GM21786 (cell line): ENCODE measurements around the gene KSR1.
"Not testable (repeated sequence)": the region's sequence is repeated elsewhere in the genome, so short reads cannot be mapped to it uniquely, and the experiment has no call there.

Experiments used
- ATAC-seq: cut with Tn5 transposase; IDR thresholded peaks from one replicate; pipeline ENCODE4 v1.9.1; 2021; ENCODE audit not compliant: unreplicated experiment

KSR1 gene

GRCh38 chr17:27452828-27453227, 3.4 kb upstream of the KSR1 start:
- no peak for ATAC-seq

GRCh38 chr17:27453471-27453870, 2.8 kb upstream of the KSR1 start:
- no peak for ATAC-seq

- no peak for ATAC-seq
These were observed 2.2 kb upstream of the KSR1 start for GRCh38 chr17:27454089-27454488.

GRCh38 chr17:27455236-27455913, 873 bp upstream of the KSR1 start:
- ATAC-seq: no peak

- ATAC-seq: no peak
These were observed 572 bp downstream of the KSR1 start for GRCh38 chr17:27456681-27457359.

- no peak for ATAC-seq
These were observed 1.1 kb downstream of the KSR1 start for GRCh38 chr17:27457360-27457715.

GRCh38 chr17:27457731-27458523, 1.7 kb downstream of the KSR1 start:
- ATAC-seq: no peak

GRCh38 chr17:27458524-27458908, 2.3 kb downstream of the KSR1 start:
- ATAC-seq: no peak

- ATAC-seq: no peak
These were observed 3.2 kb downstream of the KSR1 start for GRCh38 chr17:27459433-27459832.

GRCh38 chr17:27460196-27460725, 4.0 kb downstream of the KSR1 start:
- no peak for ATAC-seq

GRCh38 chr17:27461192-27461859, 5.1 kb downstream of the KSR1 start:
- ATAC-seq: no peak

- no peak for ATAC-seq
These were observed 5.9 kb downstream of the KSR1 start for GRCh38 chr17:27462149-27462548.

- no peak for ATAC-seq
These were observed 6.5 kb downstream of the KSR1 start for GRCh38 chr17:27462714-27463113.

GRCh38 chr17:27463235-27463677, 7.0 kb downstream of the KSR1 start:
- ATAC-seq: no peak

- ATAC-seq: not testable (repeated sequence)
These were observed 7.8 kb downstream of the KSR1 start for GRCh38 chr17:27464019-27464418.

- no peak for ATAC-seq
These were observed 8.2 kb downstream of the KSR1 start for GRCh38 chr17:27464431-27464830.

GRCh38 chr17:27465875-27466274, 9.6 kb downstream of the KSR1 start:
- ATAC-seq: not testable (repeated sequence)

- ATAC-seq: no peak
These were observed 10.1 kb downstream of the KSR1 start for GRCh38 chr17:27466376-27466742.

- peak; percentile 60 for ATAC-seq
These were observed 10.6 kb downstream of the KSR1 start for GRCh38 chr17:27466743-27467375.

- ATAC-seq: no peak
These were observed 13.0 kb downstream of the KSR1 start for GRCh38 chr17:27469256-27469655.
